Adrenal gland (tissue), 12 donors: ENCODE data around the gene YARS1. TPM values are rescaled to one million over a fixed set of nuclear protein-coding genes. Genes with fewer than 3 reads are reported as not detected.

Source experiments
- DNase-seq, 7 donors: peaks; one replicate each; pipeline ENCODE4 v3.0.0-alpha.2; 2019 to 2020
- H3K27ac ChIP-seq, 5 donors: fragments of 200-600 bp; sonication (generic) in 4 of 5; 1 replicate in 3 of 5; 2 replicates in 2 of 5; pipeline versions ENCODE4 v1.5.1 to v1.8.0; 2016 to 2020; ENCODE audit warnings: mild to moderate bottlenecking in 1 of 5
- H3K27me3 ChIP-seq: fragments of 200-600 bp; 2 replicates; pipeline ENCODE4 v1.8.0; 2021
- H3K36me3 ChIP-seq, 2 donors: fragments of 200-600 bp; replicated peaks in 1 of 2; 1 replicate in 1 of 2; 2 replicates in 1 of 2; pipeline versions ENCODE4 v1.5.1 to v1.8.0; 2018 to 2022
- H3K4me1 ChIP-seq, 2 donors: fragments of 200-600 bp; replicated peaks in 1 of 2; 1 replicate in 1 of 2; 2 replicates in 1 of 2; pipeline versions ENCODE4 v1.5.1 to v1.8.0; 2018 to 2021
- H3K4me3 ChIP-seq, 4 donors: fragments of 200-600 bp; sonication (generic) in 3 of 4; one replicate each; pipeline ENCODE4 v1.5.1; 2016 to 2018
- H3K9me3 ChIP-seq, 3 donors: fragments of 200-600 bp; sonication (generic) in 1 of 3; replicated peaks in 1 of 3; 1 replicate in 2 of 3; 2 replicates in 1 of 3; pipeline versions ENCODE4 v1.5.1 to v1.8.0; 2016 to 2021
- POLR2A ChIP-seq, 2 donors: fragments of 450-650 bp; IDR thresholded peaks; one replicate each; pipeline ENCODE4 v1.6.1; 2017; ENCODE audit warnings: antibody characterized with exemption in 2 of 2, mild to moderate bottlenecking in 2 of 2, moderate library complexity in 1 of 2
- WGBS, 4 donors: extraction: QIAGEN DNeasy Blood & Tissue Kit in 2 of 4; methylation state at CpG; one replicate each; pipeline versions ENCODE4 v1.1.5 to v1.1.7; 2013 to 2017; 5-methylcytosine and 5-hydroxymethylcytosine counted together
- intact Hi-C, 2 donors: fragments of 100-400 bp; cut with DNase I; formaldehyde crosslinking; loops; one replicate each; pipeline versions ENCODE4 v1.14.1 to v1.15.0; 2022 to 2023
- polyA plus RNA-seq, 3 donors: library from polyadenylated mRNA; stranded (reverse); fragments of 200-250 nt in 2 of 3; fragments of 350-450 nt in 1 of 3; fragmentation: Illumina TruSeq in 1 of 3; extraction: RNeasy Lipid Tissue Mini Kit (QIAGEN cat#74804) in 1 of 3; gene quantifications; one replicate each; pipeline ENCODE4 v1.2.3, GENCODE V29; 2013 to 2014
- total RNA-seq, 9 donors: library from RNA; depleted of rRNA in 4 of 9; stranded (reverse); fragments of >200 nt in 4 of 9; fragments of 120-200 nt in 1 of 9; fragmentation: NEBNext Ultra II Directional in 1 of 9; extraction: Animal tissue kit (Norgen Biotek cat#: 25700) in 1 of 9; gene quantifications; one replicate each; pipeline versions ENCODE4 v1.1.0 to v1.2.4, GENCODE V29; 2013 to 2023
- TF ChIP-seq, protein P1 (sequence below), 6 experiments: fragments of 450-650 bp in 4 of 6; fragments of 200-600 bp in 2 of 6; sonication (generic) in 1 of 6; IDR thresholded peaks; 1 replicate in 5 of 6; 2 replicates in 1 of 6; pipeline versions ENCODE4 v1.5.1 to v1.8.0; 2016 to 2021; ENCODE audit warnings: antibody characterized with exemption in 6 of 6, mild to moderate bottlenecking in 2 of 6, moderate library complexity in 1 of 6
- donor health status: healthy with polysubstance abuse.
- donor health status: Bipolar disorder and iron deficiency.
- donor health status: DM: yes; HTN: yes; CAD: no.
- donor health status: DM: no; HTN: no; CAD: no.
- donor health status: DM: no; HTN: no; CAD: no.
- donor health status: DM: yes; HTN: yes; CAD: no.

Gene YARS1
- total and polyA plus RNA-seq, 12 donors = 55.5 to 190 (median 97.0) TPM

DNA sequence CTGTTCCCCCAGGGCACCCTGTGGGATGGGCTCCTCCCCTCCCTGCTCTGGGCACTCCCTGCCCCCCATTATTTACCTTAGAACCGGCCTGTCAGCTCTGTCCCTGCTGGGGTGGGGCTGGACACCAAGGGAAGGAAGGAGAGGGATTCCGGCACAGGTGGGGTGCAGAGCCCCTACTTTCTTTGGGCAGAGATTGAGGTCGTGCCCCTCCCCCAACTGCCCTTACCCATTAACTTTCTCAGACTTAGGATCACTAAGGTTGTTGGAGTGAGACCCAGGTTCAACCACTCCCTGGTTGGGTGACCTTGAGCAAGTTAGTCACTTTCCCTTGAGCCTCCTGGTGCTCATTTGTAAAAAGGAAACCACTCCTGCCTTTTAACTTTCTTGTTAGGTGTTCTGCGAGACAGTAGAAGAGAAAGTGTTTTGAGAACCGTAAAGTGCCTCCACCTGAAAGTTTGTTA is 57.6 kb downstream of the YARS1 start:
- Histone ChIP-seq H3K27me3 (no peaks in the 10 kb centered on the region), H3K9me3 (no peaks in the 10 kb centered on the region), H3K4me1 (peaks cover 76 to 77% of the 10 kb centered on the region in 2 donors), H3K4me3 (peak overlapping the region in 1 of 4 donors; percentile 43), H3K36me3 (no peaks in the 10 kb centered on the region), H3K27ac (peak overlapping the region; percentile 76 to 99 (median 93))
- 36 to 56% (median 45%) methylated on average over 3 to 5 of the region's 5 CpGs for WGBS, 4 donors
- peak in 3 of 7 donors; percentile 55 to 64 (median 58) for DNase-seq
- TF ChIP-seq POLR2A (IDR thresholded peaks at IDR 0.05) = no peak
- TF ChIP-seq, protein P1, sequence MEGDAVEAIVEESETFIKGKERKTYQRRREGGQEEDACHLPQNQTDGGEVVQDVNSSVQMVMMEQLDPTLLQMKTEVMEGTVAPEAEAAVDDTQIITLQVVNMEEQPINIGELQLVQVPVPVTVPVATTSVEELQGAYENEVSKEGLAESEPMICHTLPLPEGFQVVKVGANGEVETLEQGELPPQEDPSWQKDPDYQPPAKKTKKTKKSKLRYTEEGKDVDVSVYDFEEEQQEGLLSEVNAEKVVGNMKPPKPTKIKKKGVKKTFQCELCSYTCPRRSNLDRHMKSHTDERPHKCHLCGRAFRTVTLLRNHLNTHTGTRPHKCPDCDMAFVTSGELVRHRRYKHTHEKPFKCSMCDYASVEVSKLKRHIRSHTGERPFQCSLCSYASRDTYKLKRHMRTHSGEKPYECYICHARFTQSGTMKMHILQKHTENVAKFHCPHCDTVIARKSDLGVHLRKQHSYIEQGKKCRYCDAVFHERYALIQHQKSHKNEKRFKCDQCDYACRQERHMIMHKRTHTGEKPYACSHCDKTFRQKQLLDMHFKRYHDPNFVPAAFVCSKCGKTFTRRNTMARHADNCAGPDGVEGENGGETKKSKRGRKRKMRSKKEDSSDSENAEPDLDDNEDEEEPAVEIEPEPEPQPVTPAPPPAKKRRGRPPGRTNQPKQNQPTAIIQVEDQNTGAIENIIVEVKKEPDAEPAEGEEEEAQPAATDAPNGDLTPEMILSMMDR (IDR thresholded peaks at IDR 0.05) = peak in 1 of 6 experiments; percentile 17
- intact Hi-C loops = no loop called here

DNA sequence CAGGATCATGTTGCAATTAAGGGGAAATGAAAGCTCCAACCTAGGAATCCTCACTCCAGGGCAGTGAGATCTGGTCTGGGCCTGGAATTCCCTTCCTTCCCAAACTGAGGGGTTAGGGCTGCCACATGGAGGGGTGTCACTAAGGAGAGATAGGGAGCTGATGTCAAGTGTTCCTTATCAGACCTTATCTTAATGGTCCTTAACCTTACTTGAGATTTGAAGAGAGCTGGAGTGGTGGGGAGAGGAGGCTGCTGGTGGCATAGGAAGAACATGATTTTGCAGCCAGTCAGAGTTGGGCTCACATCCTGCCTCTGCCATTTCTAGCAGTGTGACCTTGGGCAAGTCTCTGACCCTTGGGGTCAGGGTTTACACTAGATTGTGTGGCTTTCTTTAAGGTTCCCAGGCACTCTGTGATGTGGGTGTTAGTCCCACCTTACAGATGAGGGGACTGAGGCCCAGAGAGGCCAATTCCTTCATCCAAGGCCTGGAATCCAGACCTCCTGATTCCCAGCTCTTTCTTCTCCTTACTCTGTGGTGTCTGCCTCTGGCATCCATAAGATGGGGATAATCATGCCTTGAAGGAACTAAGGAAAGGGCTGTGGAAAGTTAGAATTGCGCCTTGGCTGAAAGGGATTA is 58.2 kb downstream of the YARS1 start:
- H3K4me1 ChIP-seq = peaks cover 76 to 80% of the 10 kb centered on the region in 2 donors
- no peaks in the 10 kb centered on the region for H3K36me3 ChIP-seq
- TF ChIP-seq, protein P1 (IDR thresholded peaks at IDR 0.05) = no peak
- TF ChIP-seq POLR2A (IDR thresholded peaks at IDR 0.05) = no peak
- peak in 1 of 7 donors; percentile 27 for DNase-seq
- H3K4me3 ChIP-seq = peak overlapping the region in 1 of 4 donors; percentile 43
- H3K9me3 ChIP-seq = no peaks in the 10 kb centered on the region
- H3K27me3 ChIP-seq = no peaks in the 10 kb centered on the region
- WGBS, 4 donors = 59 to 79% (median 69%) methylated on average over 1 of the region's 1 CpG
- intact Hi-C loops = no loop called here
- peak overlapping the region; percentile 76 to 99 (median 93) for H3K27ac ChIP-seq

DNA sequence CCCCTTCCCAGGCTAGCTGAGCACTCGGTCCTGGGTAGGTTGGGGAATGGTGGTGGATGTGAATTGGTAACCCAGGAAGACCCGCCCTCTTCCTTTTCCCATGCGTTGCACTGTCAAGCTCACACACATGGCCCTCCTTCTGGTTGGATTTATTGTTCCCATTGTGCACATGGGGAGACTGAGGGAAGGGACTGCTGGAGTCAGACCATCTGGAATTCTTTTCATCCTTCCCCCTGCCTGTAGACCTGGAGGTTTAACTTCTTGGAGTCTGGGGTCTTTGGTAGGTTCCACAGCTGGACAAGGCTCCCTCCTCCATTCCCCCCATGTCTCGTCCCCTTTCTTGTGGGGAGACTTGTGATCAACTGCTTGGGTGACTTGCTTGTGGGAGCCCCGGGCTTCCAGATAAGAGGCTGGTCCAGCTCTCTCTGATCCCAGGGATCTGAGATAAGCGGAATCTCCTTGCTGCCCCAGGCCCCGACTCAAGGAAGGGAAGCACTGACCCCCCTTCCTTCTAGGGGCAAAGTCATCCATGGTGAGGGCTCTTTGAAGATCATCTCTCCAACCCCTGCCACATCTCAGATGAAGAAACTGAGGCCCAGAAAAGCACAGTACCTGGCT is 58.9 kb downstream of the YARS1 start:
- TF ChIP-seq, protein P1 (IDR thresholded peaks at IDR 0.05) = no peak
- no peak for TF ChIP-seq POLR2A (IDR thresholded peaks at IDR 0.05)
- Histone ChIP-seq H3K27ac (peak overlapping the region; percentile 76 to 99 (median 93)), H3K36me3 (no peaks in the 10 kb centered on the region), H3K27me3 (no peaks in the 10 kb centered on the region), H3K4me1 (peaks cover 76 to 81% of the 10 kb centered on the region in 2 donors), H3K4me3 (no peak overlapping the region), H3K9me3 (no peaks in the 10 kb centered on the region)
- intact Hi-C loops = no loop called here
- 40 to 63% (median 61%) methylated on average over 4 to 7 of the region's 7 CpGs for WGBS, 4 donors
- no peak for DNase-seq

DNA sequence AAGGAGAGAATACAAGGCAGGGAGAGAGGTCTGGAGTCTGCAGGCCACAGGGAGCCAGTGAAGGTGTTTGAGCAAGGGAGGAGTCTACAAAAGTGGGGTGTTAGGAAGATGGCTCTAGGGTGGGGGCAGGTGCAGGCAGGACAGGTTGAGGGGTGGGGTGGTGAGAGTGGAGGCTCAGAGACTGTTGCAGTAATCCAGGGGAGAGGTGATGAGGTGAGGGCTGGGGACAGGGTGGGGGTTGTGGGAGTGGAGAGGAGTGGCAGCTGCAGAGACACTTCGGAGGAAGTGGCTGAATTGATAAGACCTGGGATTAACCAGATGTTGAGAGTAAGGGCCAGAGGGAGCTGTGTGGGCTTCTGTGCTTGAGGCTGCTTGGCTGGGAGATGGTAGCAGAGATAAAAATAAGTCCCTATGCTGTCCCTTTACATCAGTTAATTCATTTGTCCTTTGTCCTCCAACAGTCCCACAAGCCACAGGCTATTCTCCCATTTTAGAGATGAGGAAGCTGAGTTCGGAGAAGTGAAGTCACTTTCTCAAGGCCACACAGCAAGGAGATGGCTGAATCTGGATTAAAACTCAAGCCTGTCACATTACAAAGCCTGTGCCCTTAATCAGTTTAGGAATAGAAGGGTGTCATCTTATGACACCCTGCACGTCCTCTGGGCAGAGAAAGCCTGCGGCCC is 59.8 kb downstream of the YARS1 start:
- no peak for TF ChIP-seq POLR2A (IDR thresholded peaks at IDR 0.05)
- TF ChIP-seq, protein P1 (IDR thresholded peaks at IDR 0.05) = no peak
- WGBS, 4 donors = 57 to 63% (median 59%) methylated on average over 4 of the region's 4 CpGs

More for the DNA sequence above, 59.8 kb downstream of the YARS1 start:
- no peak overlapping the region for H3K4me3 ChIP-seq
- H3K9me3 ChIP-seq = no peaks in the 10 kb centered on the region
- peak in 1 of 7 donors; percentile 25 for DNase-seq
- H3K27me3 ChIP-seq = no peaks in the 10 kb centered on the region
- H3K4me1 ChIP-seq = peaks cover 69 to 77% of the 10 kb centered on the region in 2 donors
- intact Hi-C loops = no loop called here
- H3K27ac ChIP-seq = peak overlapping the region; percentile 23 to 99 (median 92)
- H3K36me3 ChIP-seq = no peaks in the 10 kb centered on the region
